Measurements from ENCODE around the gene DOCK1. TPM values are rescaled to one million over a fixed set of nuclear protein-coding genes. Genes with fewer than 3 reads are reported as not detected.

DOCK1 gene
- total RNA-seq, 2 donors from 2014 or later, result 0.34 to 0.67 TPM

GRCh38 chr10:126966938-126967337, 61.7 kb downstream of the DOCK1 start:
- no peak for ATAC-seq (replicated peaks)
- Mint-ChIP-seq H3K27me3 (no peaks in the 10 kb centered on the region), H3K27ac (no peak overlapping the region)

GRCh38 chr10:126969310-126969709, 64.1 kb downstream of the DOCK1 start:
- Mint-ChIP-seq H3K27ac (no peak overlapping the region), H3K36me3 (ENCODE audit: low read depth) (no peaks in the 10 kb centered on the region), H3K4me3 (no peak overlapping the region)

More at GRCh38 chr10:126966938-126967337, 61.7 kb downstream of the DOCK1 start:
- H3K4me3 Mint-ChIP-seq, result no peak overlapping the region
- H3K36me3 Mint-ChIP-seq (ENCODE audit: low read depth), result no peaks in the 10 kb centered on the region
- H3K4me1 Mint-ChIP-seq, result no peaks in the 10 kb centered on the region
- peaks cover 4% of the 10 kb centered on the region for H3K9me3 Mint-ChIP-seq

GRCh38 chr10:126972635-126973414, 67.6 kb downstream of the DOCK1 start:
- Mint-ChIP-seq H3K27ac (no peak overlapping the region), H3K4me1 (no peaks in the 10 kb centered on the region), H3K9me3 (no peaks in the 10 kb centered on the region), H3K36me3 (ENCODE audit: low read depth) (no peaks in the 10 kb centered on the region), H3K4me3 (no peak overlapping the region), H3K27me3 (peaks cover 4% of the 10 kb centered on the region)
- ATAC-seq (replicated peaks), result no peak

More at GRCh38 chr10:126969310-126969709, 64.1 kb downstream of the DOCK1 start:
- Mint-ChIP-seq H3K9me3 (peaks cover 4% of the 10 kb centered on the region), H3K27me3 (no peaks in the 10 kb centered on the region), H3K4me1 (no peaks in the 10 kb centered on the region)
- no peak for ATAC-seq (replicated peaks)

GRCh38 chr10:126975221-126975620, 70.0 kb downstream of the DOCK1 start:
- no peaks in the 10 kb centered on the region for H3K4me1 Mint-ChIP-seq
- H3K4me3 Mint-ChIP-seq, result no peak overlapping the region
- ATAC-seq (replicated peaks), result no peak
- peaks cover 4% of the 10 kb centered on the region for H3K27me3 Mint-ChIP-seq
- no peaks in the 10 kb centered on the region for H3K36me3 Mint-ChIP-seq (ENCODE audit: low read depth)
- H3K9me3 Mint-ChIP-seq, result no peaks in the 10 kb centered on the region
- no peak overlapping the region for H3K27ac Mint-ChIP-seq

- no peaks in the 10 kb centered on the region for H3K9me3 Mint-ChIP-seq
- no peak overlapping the region for H3K27ac Mint-ChIP-seq
- peaks cover 4% of the 10 kb centered on the region for H3K27me3 Mint-ChIP-seq
- no peak for ATAC-seq (replicated peaks)
- H3K36me3 Mint-ChIP-seq (ENCODE audit: low read depth), result no peaks in the 10 kb centered on the region
- no peaks in the 10 kb centered on the region for H3K4me1 Mint-ChIP-seq
- H3K4me3 Mint-ChIP-seq, result no peak overlapping the region
These were observed 72.0 kb downstream of the DOCK1 start for GRCh38 chr10:126977216-126977615.

GRCh38 chr10:126979311-126979710, 74.1 kb downstream of the DOCK1 start:
- Mint-ChIP-seq H3K36me3 (ENCODE audit: low read depth) (no peaks in the 10 kb centered on the region), H3K4me3 (no peak overlapping the region), H3K9me3 (no peaks in the 10 kb centered on the region), H3K27ac (no peak overlapping the region), H3K27me3 (peaks cover 4% of the 10 kb centered on the region), H3K4me1 (no peaks in the 10 kb centered on the region)
- ATAC-seq (replicated peaks), result no peak

- no peak for ATAC-seq (replicated peaks)
- Mint-ChIP-seq H3K9me3 (no peaks in the 10 kb centered on the region), H3K27ac (no peak overlapping the region), H3K36me3 (ENCODE audit: low read depth) (no peaks in the 10 kb centered on the region), H3K4me3 (no peak overlapping the region), H3K4me1 (no peaks in the 10 kb centered on the region), H3K27me3 (no peaks in the 10 kb centered on the region)
These were observed 88.0 kb downstream of the DOCK1 start for GRCh38 chr10:126993208-126993607.

- Mint-ChIP-seq H3K4me1 (no peaks in the 10 kb centered on the region), H3K9me3 (peaks cover 9% of the 10 kb centered on the region), H3K27ac (no peak overlapping the region), H3K27me3 (peaks cover 4% of the 10 kb centered on the region), H3K4me3 (no peak overlapping the region), H3K36me3 (ENCODE audit: low read depth) (no peaks in the 10 kb centered on the region)
- no peak for ATAC-seq (replicated peaks)
These were observed 92.8 kb downstream of the DOCK1 start for GRCh38 chr10:126997801-126998590.

GRCh38 chr10:127000598-127000997, 95.4 kb downstream of the DOCK1 start:
- Mint-ChIP-seq H3K4me3 (no peak overlapping the region), H3K27ac (no peak overlapping the region), H3K4me1 (no peaks in the 10 kb centered on the region), H3K36me3 (ENCODE audit: low read depth) (no peaks in the 10 kb centered on the region), H3K9me3 (peaks cover 9% of the 10 kb centered on the region), H3K27me3 (peaks cover 4% of the 10 kb centered on the region)
- no peak for ATAC-seq (replicated peaks)

GRCh38 chr10:127003032-127003685, 97.9 kb downstream of the DOCK1 start:
- ATAC-seq (replicated peaks), result no peak
- H3K27ac Mint-ChIP-seq, result no peak overlapping the region
- H3K9me3 Mint-ChIP-seq, result peaks cover 9% of the 10 kb centered on the region
- H3K4me3 Mint-ChIP-seq, result no peak overlapping the region
- H3K4me1 Mint-ChIP-seq, result no peaks in the 10 kb centered on the region
- H3K36me3 Mint-ChIP-seq (ENCODE audit: low read depth), result no peaks in the 10 kb centered on the region
- H3K27me3 Mint-ChIP-seq, result peaks cover 4% of the 10 kb centered on the region

GRCh38 chr10:127006453-127006852, 101.2 kb downstream of the DOCK1 start:
- H3K4me1 Mint-ChIP-seq, result no peaks in the 10 kb centered on the region
- ATAC-seq (replicated peaks), result no peak
- no peaks in the 10 kb centered on the region for H3K36me3 Mint-ChIP-seq (ENCODE audit: low read depth)
- H3K4me3 Mint-ChIP-seq, result no peak overlapping the region
- H3K9me3 Mint-ChIP-seq, result peaks cover under 1% of the 10 kb centered on the region
- no peak overlapping the region for H3K27ac Mint-ChIP-seq
- H3K27me3 Mint-ChIP-seq, result peaks cover 6% of the 10 kb centered on the region

- peaks cover 7% of the 10 kb centered on the region for H3K27me3 Mint-ChIP-seq
- no peaks in the 10 kb centered on the region for H3K36me3 Mint-ChIP-seq (ENCODE audit: low read depth)
- H3K4me3 Mint-ChIP-seq, result no peak overlapping the region
- H3K9me3 Mint-ChIP-seq, result peaks cover 3% of the 10 kb centered on the region
- no peak overlapping the region for H3K27ac Mint-ChIP-seq
- H3K4me1 Mint-ChIP-seq, result no peaks in the 10 kb centered on the region
- ATAC-seq (replicated peaks), result no peak
These were observed 104.1 kb downstream of the DOCK1 start for GRCh38 chr10:127009366-127009765.

- ATAC-seq (replicated peaks), result no peak
- no peaks in the 10 kb centered on the region for H3K36me3 Mint-ChIP-seq (ENCODE audit: low read depth)
- no peak overlapping the region for H3K4me3 Mint-ChIP-seq
- peaks cover 7% of the 10 kb centered on the region for H3K27me3 Mint-ChIP-seq
- H3K9me3 Mint-ChIP-seq, result peaks cover 3% of the 10 kb centered on the region
- no peak overlapping the region for H3K27ac Mint-ChIP-seq
- no peaks in the 10 kb centered on the region for H3K4me1 Mint-ChIP-seq
These were observed 105.9 kb downstream of the DOCK1 start for GRCh38 chr10:127011174-127011573.

- Mint-ChIP-seq H3K36me3 (ENCODE audit: low read depth) (no peaks in the 10 kb centered on the region), H3K27me3 (peaks cover 7% of the 10 kb centered on the region), H3K9me3 (peaks cover 3% of the 10 kb centered on the region), H3K27ac (no peak overlapping the region), H3K4me1 (no peaks in the 10 kb centered on the region), H3K4me3 (no peak overlapping the region)
- ATAC-seq (replicated peaks), result no peak
These were observed 107.0 kb downstream of the DOCK1 start for GRCh38 chr10:127012071-127012768.
